Measurements from ENCODE around the gene NFS1. TPM values are rescaled to one million over a fixed set of nuclear protein-coding genes. Genes with fewer than 3 reads are reported as not detected.
"Not testable (repeated sequence)": the region's sequence is repeated elsewhere in the genome, so short reads cannot be mapped to it uniquely, and the experiment has no call there.

The NFS1 gene
- total RNA-seq, 4 donors from 2014 or later: 21.1 to 45.5 (median 36.3) TPM

DNA sequence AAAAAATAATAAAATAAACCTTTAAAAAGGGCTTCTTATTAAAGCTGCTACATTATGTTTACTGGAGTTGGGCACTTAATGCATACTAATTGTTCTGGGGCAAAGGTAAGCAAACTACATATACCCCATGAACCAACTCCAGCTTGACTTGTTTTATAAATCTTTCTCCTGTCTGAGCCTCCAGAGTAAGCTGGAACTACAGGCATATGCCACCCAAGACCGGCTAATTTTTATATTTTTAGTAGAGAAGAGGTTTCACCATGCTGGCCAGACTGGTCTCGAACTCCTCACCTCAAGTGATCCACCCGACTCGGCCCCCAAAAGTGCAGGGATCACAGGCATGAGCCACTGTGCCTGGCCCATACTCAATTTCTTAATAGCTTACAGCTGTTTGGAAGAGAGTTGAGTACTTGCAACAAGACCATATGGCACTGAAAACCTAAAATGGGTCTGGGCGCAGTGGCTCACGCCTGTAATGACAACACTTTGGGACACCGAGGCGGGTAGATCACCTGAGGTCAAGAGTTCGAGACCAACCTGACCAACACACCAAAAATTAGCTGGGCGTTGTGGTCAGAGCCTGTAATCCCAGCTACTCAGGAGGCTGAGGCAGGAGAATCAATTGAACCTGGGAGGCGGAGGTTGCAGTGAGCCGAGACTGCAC is 20.0 kb upstream of the NFS1 start:
- intact Hi-C loops (cut with DNase I): loop anchor here (10.0 kb wide), 1 partner anchor 166 kb away; no protein-coding TSS in a partner anchor

DNA sequence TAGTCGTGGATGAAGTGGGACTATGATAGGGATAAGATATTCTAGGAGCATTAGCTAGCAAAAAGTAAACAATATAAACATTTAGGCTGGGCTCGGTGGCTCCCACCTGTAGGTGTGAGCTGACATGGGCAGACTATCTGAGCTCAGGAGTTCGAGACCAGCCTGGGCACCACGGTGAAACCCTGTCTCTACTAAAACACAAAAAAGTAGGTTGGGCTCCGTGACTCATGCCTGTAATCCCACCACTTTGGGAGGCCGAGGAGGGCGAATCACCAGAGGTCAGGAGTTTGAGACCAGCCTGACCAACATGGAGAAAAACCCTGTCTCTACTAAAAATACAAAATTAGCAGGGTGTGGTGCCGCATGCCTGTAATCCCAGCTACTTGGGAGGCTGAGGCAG is 19.2 kb upstream of the NFS1 start:
- intact Hi-C loops (cut with DNase I): loop anchor here (10.0 kb wide), 1 partner anchor 166 kb away; no protein-coding TSS in a partner anchor
- WGBS, 2 donors: 93 to 96% methylated on average over 8 of the region's 8 CpGs
- not testable (repeated sequence) for H3K4me1 ChIP-seq

More for the DNA sequence above, 20.0 kb upstream of the NFS1 start:
- TF ChIP-seq CTCF (IDR thresholded peaks at IDR 0.05) (no peak), POLR2A (IDR thresholded peaks at IDR 0.05) (no peak)
- Histone ChIP-seq H3K27me3 (no peaks in the 10 kb centered on the region), H3K27ac (no peak overlapping the region), H3K9me3 (no peaks in the 10 kb centered on the region), H3K4me1 (no peaks in the 10 kb centered on the region), H3K4me3 (replicated peaks in 1 of 3) (no peak overlapping the region), H3K36me3 (peaks cover 88 to 100% of the 10 kb centered on the region in 2 donors)
- 90 to 94% methylated on average over 12 of the region's 12 CpGs for WGBS, 2 donors
- DNase-seq: no peak

GRCh38 chr20:35716330-35716729 is 17.2 kb upstream of the NFS1 start:
- Histone ChIP-seq H3K27me3 (no peaks in the 10 kb centered on the region), H3K36me3 (peaks cover 85 to 97% of the 10 kb centered on the region in 2 donors), H3K4me1 (no peaks in the 10 kb centered on the region), H3K9me3 (no peaks in the 10 kb centered on the region), H3K27ac (no peak overlapping the region), H3K4me3 (replicated peaks in 1 of 3) (no peak overlapping the region)
- intact Hi-C loops (cut with DNase I): loop anchor here (10.0 kb wide), 1 partner anchor 168 kb away; no protein-coding TSS in a partner anchor
- TF ChIP-seq POLR2A (IDR thresholded peaks at IDR 0.05) (no peak), CTCF (IDR thresholded peaks at IDR 0.05) (no peak)
- WGBS, 2 donors: 96 to 99% methylated on average over 4 of the region's 4 CpGs
- DNase-seq: no peak

More for the DNA sequence above, 19.2 kb upstream of the NFS1 start:
- H3K27ac ChIP-seq; DNase-seq; H3K4me3 ChIP-seq (replicated peaks in 1 of 3); H3K27me3 ChIP-seq; H3K9me3 ChIP-seq: not testable (repeated sequence)
- H3K36me3 ChIP-seq: peaks cover 87 to 99% of the 10 kb centered on the region in 2 donors

DNA sequence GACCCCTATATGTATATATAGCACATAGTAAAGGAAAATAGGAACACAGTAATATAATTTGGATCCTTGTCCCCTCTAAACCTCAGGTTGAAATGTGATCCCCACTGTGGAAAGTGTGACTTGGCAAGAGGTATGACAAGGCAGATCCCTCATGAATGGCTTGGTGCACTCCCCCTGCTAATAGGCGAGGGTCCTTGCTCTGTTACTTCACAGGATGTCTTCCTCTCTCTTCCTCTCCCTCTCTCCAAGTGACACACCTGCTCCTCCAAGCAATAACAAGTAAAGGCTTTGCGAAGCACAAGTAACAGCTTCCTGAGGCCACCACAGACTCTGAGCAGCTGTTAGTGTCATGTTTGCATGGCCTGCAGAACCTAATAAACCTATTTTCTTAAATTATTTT is 16.5 kb upstream of the NFS1 start:
- Histone ChIP-seq H3K36me3 (peaks cover 85 to 97% of the 10 kb centered on the region in 2 donors), H3K27ac (no peak overlapping the region), H3K4me3 (replicated peaks in 1 of 3) (no peak overlapping the region), H3K27me3 (no peaks in the 10 kb centered on the region), H3K9me3 (no peaks in the 10 kb centered on the region), H3K4me1 (no peaks in the 10 kb centered on the region)
- no peak for DNase-seq
- TF ChIP-seq POLR2A (IDR thresholded peaks at IDR 0.05): no peak
- no peak for TF ChIP-seq CTCF (IDR thresholded peaks at IDR 0.05)
- 97 to 100% methylated on average over 2 of the region's 2 CpGs for WGBS, 2 donors
- intact Hi-C loops (cut with DNase I): loop anchor here (10.0 kb wide), 1 partner anchor 169 kb away; no protein-coding TSS in a partner anchor

- peaks cover 0 to 4% of the 10 kb centered on the region in 2 donors for H3K4me1 ChIP-seq
- no peak overlapping the region for H3K27ac ChIP-seq
- no peaks in the 10 kb centered on the region for H3K9me3 ChIP-seq
- DNase-seq: no peak
- intact Hi-C loops (cut with DNase I): loop anchor here (10.0 kb wide), 1 partner anchor 171 kb away; no protein-coding TSS in a partner anchor
- TF ChIP-seq POLR2A (IDR thresholded peaks at IDR 0.05) (no peak), CTCF (IDR thresholded peaks at IDR 0.05) (no peak)
- peaks cover 76 to 90% of the 10 kb centered on the region in 2 donors for H3K36me3 ChIP-seq
- WGBS, 2 donors: 75 to 80% methylated on average over 4 of the region's 4 CpGs
- no peaks in the 10 kb centered on the region for H3K27me3 ChIP-seq
- no peak overlapping the region for H3K4me3 ChIP-seq (replicated peaks in 1 of 3)
Measured at GRCh38 chr20:35714127-35714526, 15.0 kb upstream of the NFS1 start.

GRCh38 chr20:35713120-35713519 is 14.0 kb upstream of the NFS1 start:
- not testable (repeated sequence) for DNase-seq; H3K9me3 ChIP-seq; H3K27ac ChIP-seq; H3K4me3 ChIP-seq (replicated peaks in 1 of 3); H3K4me1 ChIP-seq; H3K27me3 ChIP-seq
- peaks cover 68 to 83% of the 10 kb centered on the region in 2 donors for H3K36me3 ChIP-seq
- 95% methylated on average over 9 of the region's 9 CpGs for WGBS, 2 donors
- intact Hi-C loops (cut with DNase I): loop anchor here (10.0 kb wide), 1 partner anchor 172 kb away; no protein-coding TSS in a partner anchor
